ENCODE results near the gene CCDC183.

- no peak for TF ChIP-seq CTCF (conservative IDR thresholded peaks at IDR 0.05)
- no peak for TF ChIP-seq ZFX (IDR thresholded peaks at IDR 0.05)
Measured at GRCh38 chr9:136826188-136826541, 30.0 kb downstream of the CCDC183 start.

Data from C4-2B (cell line).